KMS-11 (cell line): ENCODE measurements around the gene HNF4A.

Experiments used
- H2AFZ ChIP-seq: fragments of 200-600 bp; sonication (generic); 2 replicates; pipeline ENCODE4 v1.6.1; 2016; ENCODE audit warnings: antibody characterized with exemption, mixed run types, low read depth
- H3K27ac ChIP-seq: fragments of 200-600 bp; sonication (generic); 2 replicates; pipeline ENCODE4 v1.6.1; 2016; ENCODE audit warnings: mild to moderate bottlenecking, mixed run types
- H3K27me3 ChIP-seq: fragments of 200-600 bp; sonication (generic); 2 replicates; pipeline ENCODE4 v1.6.1; 2017; ENCODE audit warnings: mild to moderate bottlenecking, low read depth, mixed run types, moderate library complexity; ENCODE audit not compliant: insufficient read depth
- H3K36me3 ChIP-seq: fragments of 200-600 bp; sonication (generic); 2 replicates; pipeline ENCODE4 v1.6.1; 2017; ENCODE audit warnings: mild to moderate bottlenecking, mixed run types; ENCODE audit not compliant: insufficient read depth
- H3K4me1 ChIP-seq: fragments of 200-600 bp; sonication (generic); 2 replicates; pipeline ENCODE4 v1.6.1; 2016; ENCODE audit warnings: mild to moderate bottlenecking, low read depth, mixed run types; ENCODE audit not compliant: poor library complexity, severe bottlenecking
- H3K4me2 ChIP-seq: fragments of 200-600 bp; sonication (generic); 2 replicates; pipeline ENCODE4 v1.7.0; 2016; ENCODE audit warnings: mild to moderate bottlenecking, mixed run types
- H3K4me3 ChIP-seq: fragments of 200-600 bp; sonication (generic); IDR thresholded peaks from 2 replicates; pipeline ENCODE4 v1.6.1; 2017; ENCODE audit warnings: low read depth, low read length, mixed read lengths; ENCODE audit not compliant: insufficient read depth
- H3K79me2 ChIP-seq: fragments of 200-600 bp; sonication (generic); 2 replicates; pipeline ENCODE4 v1.6.1; 2016; ENCODE audit warnings: low read depth, mixed run types; ENCODE audit not compliant: insufficient read depth
- H3K9ac ChIP-seq: fragments of 200-600 bp; sonication (generic); 2 replicates; pipeline ENCODE4 v1.6.1; 2016; ENCODE audit warnings: mild to moderate bottlenecking, mixed run types
- H4K20me1 ChIP-seq: fragments of 200-600 bp; sonication (generic); 2 replicates; pipeline ENCODE4 v1.6.1; 2016; ENCODE audit warnings: mild to moderate bottlenecking, mixed run types; ENCODE audit not compliant: insufficient read depth
- TF ChIP-seq, protein P1 (sequence below): fragments of 200-600 bp; sonication (generic); conservative IDR thresholded peaks from 2 replicates; pipeline ENCODE4 v1.6.1; 2017; ENCODE audit warnings: low read depth, mild to moderate bottlenecking, antibody characterized with exemption, low read length, moderate library complexity, mixed read lengths

HNF4A gene

GRCh38 chr20:44456611-44457010 is 101.1 kb downstream of the HNF4A start:
- Histone ChIP-seq H3K4me1 (no peaks in the 10 kb centered on the region), H3K4me2 (no peak overlapping the region), H3K4me3 (no peak overlapping the region), H4K20me1 (no peaks in the 10 kb centered on the region), H3K27me3 (no peaks in the 10 kb centered on the region), H3K27ac (no peak overlapping the region), H3K36me3 (no peaks in the 10 kb centered on the region), H3K9ac (no peak overlapping the region), H2AFZ (no peak overlapping the region), H3K79me2 (no peaks in the 10 kb centered on the region)
- TF ChIP-seq, protein P1, sequence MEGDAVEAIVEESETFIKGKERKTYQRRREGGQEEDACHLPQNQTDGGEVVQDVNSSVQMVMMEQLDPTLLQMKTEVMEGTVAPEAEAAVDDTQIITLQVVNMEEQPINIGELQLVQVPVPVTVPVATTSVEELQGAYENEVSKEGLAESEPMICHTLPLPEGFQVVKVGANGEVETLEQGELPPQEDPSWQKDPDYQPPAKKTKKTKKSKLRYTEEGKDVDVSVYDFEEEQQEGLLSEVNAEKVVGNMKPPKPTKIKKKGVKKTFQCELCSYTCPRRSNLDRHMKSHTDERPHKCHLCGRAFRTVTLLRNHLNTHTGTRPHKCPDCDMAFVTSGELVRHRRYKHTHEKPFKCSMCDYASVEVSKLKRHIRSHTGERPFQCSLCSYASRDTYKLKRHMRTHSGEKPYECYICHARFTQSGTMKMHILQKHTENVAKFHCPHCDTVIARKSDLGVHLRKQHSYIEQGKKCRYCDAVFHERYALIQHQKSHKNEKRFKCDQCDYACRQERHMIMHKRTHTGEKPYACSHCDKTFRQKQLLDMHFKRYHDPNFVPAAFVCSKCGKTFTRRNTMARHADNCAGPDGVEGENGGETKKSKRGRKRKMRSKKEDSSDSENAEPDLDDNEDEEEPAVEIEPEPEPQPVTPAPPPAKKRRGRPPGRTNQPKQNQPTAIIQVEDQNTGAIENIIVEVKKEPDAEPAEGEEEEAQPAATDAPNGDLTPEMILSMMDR = no peak

DNA sequence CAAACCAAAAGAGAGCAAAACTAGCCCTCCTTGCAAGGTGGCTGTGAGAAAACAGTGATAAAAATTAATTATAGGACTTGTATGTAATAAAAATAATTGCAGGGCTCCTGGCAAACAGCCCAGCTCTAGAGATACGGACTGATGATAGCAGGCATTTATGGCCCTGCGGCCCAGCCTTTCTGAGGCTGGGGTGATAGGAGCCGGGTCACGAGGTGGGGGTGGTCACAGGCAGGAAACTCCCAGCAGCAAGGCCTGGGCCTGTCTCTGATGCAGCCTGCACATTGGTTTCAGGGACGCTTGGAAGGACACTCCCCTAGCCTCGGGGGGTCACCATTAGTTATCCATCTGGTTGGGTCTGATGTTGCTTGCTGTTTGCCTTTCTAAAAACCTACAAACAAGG is 101.5 kb downstream of the HNF4A start:
- no peaks in the 10 kb centered on the region for H3K27me3 ChIP-seq
- no peaks in the 10 kb centered on the region for H3K4me1 ChIP-seq
- no peaks in the 10 kb centered on the region for H4K20me1 ChIP-seq
- H3K4me2 ChIP-seq = no peak overlapping the region
- no peak overlapping the region for H3K27ac ChIP-seq
- TF ChIP-seq, protein P1 = no peak
- no peak overlapping the region for H3K4me3 ChIP-seq
- no peak overlapping the region for H3K9ac ChIP-seq
- no peaks in the 10 kb centered on the region for H3K36me3 ChIP-seq
- no peaks in the 10 kb centered on the region for H3K79me2 ChIP-seq
- no peak overlapping the region for H2AFZ ChIP-seq

- Histone ChIP-seq H3K27me3 (no peaks in the 10 kb centered on the region), H4K20me1 (no peaks in the 10 kb centered on the region)
These were observed 103.8 kb downstream of the HNF4A start for GRCh38 chr20:44459271-44459670.

GRCh38 chr20:44460795-44461141 is 105.3 kb downstream of the HNF4A start:
- Histone ChIP-seq H3K79me2 (no peaks in the 10 kb centered on the region), H3K27ac (no peak overlapping the region), H3K4me1 (no peaks in the 10 kb centered on the region), H3K4me2 (no peak overlapping the region), H2AFZ (no peak overlapping the region), H3K36me3 (no peaks in the 10 kb centered on the region), H3K4me3 (no peak overlapping the region), H3K9ac (no peak overlapping the region), H3K27me3 (no peaks in the 10 kb centered on the region), H4K20me1 (no peaks in the 10 kb centered on the region)
- TF ChIP-seq, protein P1 = peak; percentile 69

More at GRCh38 chr20:44459271-44459670, 103.8 kb downstream of the HNF4A start:
- no peak overlapping the region for H3K27ac ChIP-seq
- H3K9ac ChIP-seq = no peak overlapping the region
- H3K4me1 ChIP-seq = no peaks in the 10 kb centered on the region
- H3K36me3 ChIP-seq = no peaks in the 10 kb centered on the region
- no peaks in the 10 kb centered on the region for H3K79me2 ChIP-seq
- no peak overlapping the region for H3K4me3 ChIP-seq
- H2AFZ ChIP-seq = no peak overlapping the region
- TF ChIP-seq, protein P1 = no peak
- no peak overlapping the region for H3K4me2 ChIP-seq
